HG03575 (cell line): ENCODE results near the gene C3orf18.

ENCODE experiments used
- ATAC-seq: cut with Tn5 transposase; IDR thresholded peaks from one replicate; pipeline ENCODE4 v1.9.1; 2021; ENCODE audit not compliant: unreplicated experiment, insufficient number of reproducible peaks, low FRiP score; ENCODE audit errors: extremely low read depth

The C3orf18 gene

GRCh38 chr3:50512131-50512530 is 55.4 kb downstream of the C3orf18 start:
- no peak for ATAC-seq

GRCh38 chr3:50510325-50510724 is 57.2 kb downstream of the C3orf18 start:
- ATAC-seq, result no peak

- no peak for ATAC-seq
Observed at GRCh38 chr3:50509715-50510114, 57.8 kb downstream of the C3orf18 start.

- ATAC-seq, result no peak
Observed at GRCh38 chr3:50508821-50509220, 58.7 kb downstream of the C3orf18 start.
